Measurements from ENCODE around the gene PRPF6.
A peak's percentile ranks its signal among the peaks of the same experiment; 100 is the strongest.

The PRPF6 gene, protein sequence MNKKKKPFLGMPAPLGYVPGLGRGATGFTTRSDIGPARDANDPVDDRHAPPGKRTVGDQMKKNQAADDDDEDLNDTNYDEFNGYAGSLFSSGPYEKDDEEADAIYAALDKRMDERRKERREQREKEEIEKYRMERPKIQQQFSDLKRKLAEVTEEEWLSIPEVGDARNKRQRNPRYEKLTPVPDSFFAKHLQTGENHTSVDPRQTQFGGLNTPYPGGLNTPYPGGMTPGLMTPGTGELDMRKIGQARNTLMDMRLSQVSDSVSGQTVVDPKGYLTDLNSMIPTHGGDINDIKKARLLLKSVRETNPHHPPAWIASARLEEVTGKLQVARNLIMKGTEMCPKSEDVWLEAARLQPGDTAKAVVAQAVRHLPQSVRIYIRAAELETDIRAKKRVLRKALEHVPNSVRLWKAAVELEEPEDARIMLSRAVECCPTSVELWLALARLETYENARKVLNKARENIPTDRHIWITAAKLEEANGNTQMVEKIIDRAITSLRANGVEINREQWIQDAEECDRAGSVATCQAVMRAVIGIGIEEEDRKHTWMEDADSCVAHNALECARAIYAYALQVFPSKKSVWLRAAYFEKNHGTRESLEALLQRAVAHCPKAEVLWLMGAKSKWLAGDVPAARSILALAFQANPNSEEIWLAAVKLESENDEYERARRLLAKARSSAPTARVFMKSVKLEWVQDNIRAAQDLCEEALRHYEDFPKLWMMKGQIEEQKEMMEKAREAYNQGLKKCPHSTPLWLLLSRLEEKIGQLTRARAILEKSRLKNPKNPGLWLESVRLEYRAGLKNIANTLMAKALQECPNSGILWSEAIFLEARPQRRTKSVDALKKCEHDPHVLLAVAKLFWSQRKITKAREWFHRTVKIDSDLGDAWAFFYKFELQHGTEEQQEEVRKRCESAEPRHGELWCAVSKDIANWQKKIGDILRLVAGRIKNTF

DNA sequence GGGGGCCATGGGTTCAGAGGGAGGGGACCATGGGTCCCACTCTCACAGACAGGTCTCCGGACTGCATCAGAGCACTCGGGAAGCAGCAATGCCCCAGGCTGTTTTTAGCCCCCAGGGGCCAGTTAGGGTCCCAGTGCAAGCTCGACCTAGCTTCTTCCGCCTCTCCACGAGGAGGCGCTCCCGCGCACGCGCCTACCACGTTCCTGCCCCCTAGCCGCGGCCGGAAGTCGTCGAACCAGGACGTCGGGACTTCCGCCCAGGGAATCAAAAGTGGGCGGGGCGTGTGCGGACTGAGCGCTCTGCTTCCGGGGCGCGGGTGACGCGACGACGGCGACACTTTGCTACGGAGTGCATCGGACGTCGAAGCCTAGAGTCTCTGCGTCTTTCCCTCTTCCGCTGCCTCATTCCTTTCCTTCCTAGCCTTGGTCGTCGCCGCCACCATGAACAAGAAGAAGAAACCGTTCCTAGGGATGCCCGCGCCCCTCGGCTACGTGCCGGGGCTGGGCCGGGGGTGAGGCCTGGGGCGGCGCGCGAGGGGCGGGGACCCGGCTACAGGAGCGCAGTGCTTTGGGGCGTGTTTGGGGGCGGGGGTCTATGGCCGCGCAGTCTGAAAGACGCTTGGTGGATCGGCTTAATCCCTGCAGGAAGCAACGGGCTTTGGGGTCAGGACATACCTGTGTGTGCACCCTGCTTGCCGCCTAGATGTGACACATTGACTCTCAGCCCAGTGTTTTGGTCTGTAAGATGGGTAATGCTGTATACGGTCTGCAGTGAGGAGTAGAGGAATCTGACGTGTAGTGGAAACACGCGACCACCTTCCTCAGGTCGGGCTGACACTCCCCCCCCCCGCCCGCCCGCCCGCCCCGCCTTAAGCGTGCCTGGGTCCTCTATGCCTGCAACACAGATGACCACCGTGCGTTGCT is at the start of gene PRPF6:
PRPF6 (plus strand) TSS at position 327 of the 923 bp plus-strand sequence; CDS start at position 441, 114 bp downstream.
- peak; percentile 91 for DNase-seq (ENCODE audit: low read depth)

DNA sequence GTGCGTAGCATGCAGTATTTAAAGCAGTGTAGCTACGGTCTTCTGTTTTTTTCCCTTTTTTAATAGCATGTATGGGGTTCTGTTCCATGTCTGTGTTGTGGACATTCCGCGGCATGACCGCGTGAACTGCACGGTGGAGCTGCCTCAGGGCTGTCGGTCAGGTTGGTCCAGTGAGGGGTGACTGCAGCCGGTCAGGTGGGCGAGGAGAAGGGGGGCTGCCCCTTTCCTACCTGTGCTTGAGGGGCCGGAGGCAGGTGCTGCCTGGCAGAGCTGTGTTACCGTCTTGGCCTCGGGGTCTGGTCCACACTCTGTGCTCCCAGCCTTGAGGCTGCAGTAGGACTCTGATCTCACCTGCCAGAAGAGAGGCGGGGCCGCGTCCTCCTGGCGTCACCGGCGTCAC is 49.2 kb upstream of the PRPF6 start:
- no peak for DNase-seq (ENCODE audit: low read depth)

DNA sequence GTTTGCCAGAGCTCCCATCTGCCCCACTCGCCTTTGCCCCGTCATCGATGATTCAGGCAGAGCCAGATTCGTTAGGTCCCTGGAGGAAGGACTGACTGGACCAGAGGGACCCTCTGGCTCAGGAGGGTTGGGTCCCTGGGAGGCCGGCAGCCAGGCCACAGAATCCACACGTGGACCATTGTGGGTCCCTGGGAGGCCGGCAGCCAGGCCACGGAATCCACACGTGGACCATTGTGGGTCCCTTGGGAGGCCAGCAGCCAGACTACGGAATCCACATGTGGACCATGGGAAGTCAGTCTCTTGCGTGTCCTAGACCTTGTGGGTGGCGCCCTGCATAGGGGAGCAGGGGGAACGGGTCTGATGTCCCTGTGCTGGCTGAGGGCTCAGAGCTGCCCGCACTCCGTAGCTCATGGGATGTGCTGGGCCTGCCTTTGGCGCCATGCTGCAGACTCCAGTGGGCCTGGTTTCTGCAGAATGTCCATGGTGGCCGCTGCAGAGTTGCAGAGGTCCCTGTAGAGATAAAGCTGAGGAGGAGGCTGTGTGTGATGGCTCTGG is 48.2 kb upstream of the PRPF6 start:
- DNase-seq (ENCODE audit: low read depth) = no peak

DNA sequence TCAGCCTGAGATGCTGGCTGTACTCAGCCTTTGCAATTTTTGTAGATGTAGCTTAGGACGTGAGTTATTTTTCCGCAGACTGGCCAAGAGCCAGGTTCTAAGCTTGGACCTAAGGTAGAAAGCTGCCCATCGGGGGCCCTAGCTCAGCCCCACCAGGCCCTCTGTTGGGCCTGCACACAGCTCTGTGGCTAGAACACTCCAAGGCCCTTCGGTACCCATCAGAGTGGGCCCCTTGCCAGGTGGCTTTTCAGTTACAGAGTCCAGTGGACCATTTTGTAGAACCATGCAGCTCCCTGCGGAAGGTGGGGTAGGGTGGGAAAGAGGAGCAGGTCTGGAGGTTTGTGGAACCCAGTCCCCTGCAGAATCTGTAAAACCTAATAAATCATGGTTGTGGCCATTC is 47.3 kb upstream of the PRPF6 start:
- DNase-seq (ENCODE audit: low read depth) = no peak

DNA sequence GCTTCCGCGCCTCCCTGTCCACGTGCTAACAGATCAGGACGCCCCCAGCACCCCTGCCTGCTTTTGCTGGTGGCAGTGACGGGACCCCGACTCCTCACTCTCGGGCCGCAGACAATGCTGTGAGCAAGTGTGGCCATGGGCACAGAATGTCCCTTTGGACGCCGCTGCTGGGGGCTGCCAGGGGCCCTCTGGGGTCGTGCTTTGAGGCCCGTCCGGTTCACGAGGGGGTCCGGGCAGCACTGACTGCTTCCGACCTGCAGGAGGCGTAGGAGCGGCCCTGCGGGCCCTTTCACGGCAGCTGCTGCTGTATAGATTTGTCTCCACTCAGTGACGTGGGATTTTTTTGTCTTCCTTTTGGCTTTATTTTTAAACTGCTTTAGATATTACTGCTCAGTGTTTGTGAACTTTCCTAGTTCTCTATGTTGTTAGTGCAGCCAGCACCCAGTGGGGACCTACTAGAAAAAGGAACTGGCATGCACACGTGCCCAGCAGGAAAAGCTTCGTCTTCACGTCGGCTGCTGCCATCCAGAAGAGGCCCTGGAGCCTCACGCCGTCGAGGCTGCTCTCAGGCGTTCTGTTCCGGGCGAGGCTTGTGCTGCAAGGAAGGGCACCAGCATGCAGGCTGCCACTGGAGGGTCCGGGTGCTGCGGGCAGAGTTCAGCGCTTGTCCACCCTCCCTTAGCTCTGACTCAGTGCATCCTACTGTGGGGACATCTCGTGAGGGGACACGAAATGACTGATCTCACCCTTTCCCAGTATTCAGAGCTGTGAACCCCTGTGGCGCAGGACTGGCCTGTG is 46.5 kb upstream of the PRPF6 start:
- DNase-seq (ENCODE audit: low read depth) = no peak

DNA sequence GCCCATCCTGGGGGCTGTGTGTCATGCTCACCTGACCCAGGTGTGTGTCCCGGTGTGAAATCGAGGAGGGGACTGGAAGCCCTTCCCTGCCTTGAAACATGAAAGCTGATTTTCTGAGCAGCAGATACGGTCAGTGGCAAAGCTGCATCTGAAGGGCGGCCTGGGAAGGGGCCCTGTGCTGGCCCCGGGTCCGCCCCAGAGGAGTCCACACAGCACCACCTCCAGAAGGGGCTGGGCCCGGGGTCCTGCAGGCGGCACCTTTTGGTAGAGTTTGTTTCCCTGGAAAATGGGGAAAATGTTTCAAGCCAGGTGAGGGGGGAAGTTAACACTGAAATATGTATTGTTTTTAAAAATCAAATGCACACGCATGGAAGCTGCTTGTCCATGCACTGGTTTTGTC is 45.5 kb upstream of the PRPF6 start:
- no peak for DNase-seq (ENCODE audit: low read depth)

DNA sequence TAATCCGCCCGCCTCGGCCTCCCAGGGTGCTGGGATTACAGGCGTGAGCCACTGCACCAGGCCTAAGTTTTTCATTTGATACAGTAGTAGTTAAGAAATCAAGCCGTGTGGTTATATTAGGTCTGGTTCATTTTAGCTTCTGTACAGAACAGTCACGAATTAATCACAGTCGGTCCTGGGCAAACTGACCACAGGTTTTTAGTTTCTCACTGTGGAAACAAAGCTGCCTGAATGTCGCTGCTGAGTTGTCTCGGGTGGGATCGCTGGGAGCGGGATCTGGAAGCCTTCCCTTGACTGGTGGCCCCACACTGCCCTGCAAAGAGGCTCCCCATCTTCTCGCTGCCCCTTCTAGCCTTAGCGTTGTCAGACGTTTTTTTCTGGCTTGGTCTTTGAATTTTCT is 43.3 kb upstream of the PRPF6 start:
- DNase-seq (ENCODE audit: low read depth) = no peak

DNA sequence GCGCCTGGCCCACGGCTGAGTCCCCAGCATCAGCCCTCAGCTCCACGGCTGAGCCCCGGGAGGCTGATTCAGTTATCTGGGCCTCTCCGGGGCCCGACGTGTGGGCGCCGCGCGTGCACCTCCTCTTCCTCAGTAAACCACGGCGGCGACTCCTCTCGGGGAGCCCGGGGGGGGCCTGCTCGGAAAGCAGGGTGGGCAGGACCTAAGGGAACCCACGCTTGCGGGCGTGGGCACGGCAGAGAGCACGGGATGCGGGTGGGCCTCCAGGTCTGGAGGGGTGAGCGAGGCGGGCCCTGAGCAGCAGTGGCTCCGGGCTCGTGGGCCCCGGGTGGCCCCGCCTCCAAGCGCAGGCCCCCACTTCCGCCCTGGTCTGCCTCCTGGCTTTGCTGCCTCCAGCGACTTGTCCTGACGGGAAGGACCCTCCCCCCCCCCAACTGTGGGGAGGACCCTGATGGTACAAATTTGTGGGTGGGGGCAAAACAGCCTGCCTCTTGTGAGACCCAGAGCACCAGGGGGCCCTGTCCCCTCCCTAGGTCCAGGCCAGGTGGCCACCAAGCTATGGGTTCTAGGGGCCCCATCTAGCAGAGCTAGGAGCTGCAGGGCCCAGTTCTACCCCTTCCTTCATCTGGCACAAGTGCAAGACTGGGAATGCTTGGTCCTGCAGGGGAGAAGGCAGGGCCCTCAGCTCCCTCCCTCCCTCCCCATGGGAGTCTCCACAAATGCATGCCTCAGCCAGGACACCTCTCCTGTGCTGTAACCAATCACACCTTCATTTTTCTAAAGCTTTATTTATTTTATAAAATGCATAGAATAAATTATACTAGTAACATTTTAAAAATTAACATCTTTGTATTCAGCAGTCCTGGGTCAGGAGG is 41.6 kb upstream of the PRPF6 start:
- no peak for DNase-seq (ENCODE audit: low read depth)

DNA sequence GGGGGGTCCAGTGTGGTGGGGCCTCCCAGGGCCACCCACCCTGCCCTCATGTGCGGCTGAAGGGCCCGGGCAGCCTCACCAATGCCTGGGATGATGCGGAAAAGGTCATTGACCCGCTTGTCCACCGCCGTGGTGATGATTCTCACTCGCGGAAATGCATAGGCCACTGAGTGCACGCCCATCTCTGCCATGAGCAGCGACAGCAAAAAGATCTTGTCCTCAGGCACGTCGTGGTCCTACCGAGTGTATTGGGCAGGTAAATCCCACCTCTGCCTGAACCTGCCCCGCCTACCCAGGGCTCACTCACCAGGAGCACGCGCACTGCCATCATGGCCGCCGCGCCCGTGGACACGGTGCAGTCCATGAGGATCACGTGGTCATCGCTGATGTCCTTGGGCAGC is 40.9 kb upstream of the PRPF6 start:
- no peak for DNase-seq (ENCODE audit: low read depth)

DNA sequence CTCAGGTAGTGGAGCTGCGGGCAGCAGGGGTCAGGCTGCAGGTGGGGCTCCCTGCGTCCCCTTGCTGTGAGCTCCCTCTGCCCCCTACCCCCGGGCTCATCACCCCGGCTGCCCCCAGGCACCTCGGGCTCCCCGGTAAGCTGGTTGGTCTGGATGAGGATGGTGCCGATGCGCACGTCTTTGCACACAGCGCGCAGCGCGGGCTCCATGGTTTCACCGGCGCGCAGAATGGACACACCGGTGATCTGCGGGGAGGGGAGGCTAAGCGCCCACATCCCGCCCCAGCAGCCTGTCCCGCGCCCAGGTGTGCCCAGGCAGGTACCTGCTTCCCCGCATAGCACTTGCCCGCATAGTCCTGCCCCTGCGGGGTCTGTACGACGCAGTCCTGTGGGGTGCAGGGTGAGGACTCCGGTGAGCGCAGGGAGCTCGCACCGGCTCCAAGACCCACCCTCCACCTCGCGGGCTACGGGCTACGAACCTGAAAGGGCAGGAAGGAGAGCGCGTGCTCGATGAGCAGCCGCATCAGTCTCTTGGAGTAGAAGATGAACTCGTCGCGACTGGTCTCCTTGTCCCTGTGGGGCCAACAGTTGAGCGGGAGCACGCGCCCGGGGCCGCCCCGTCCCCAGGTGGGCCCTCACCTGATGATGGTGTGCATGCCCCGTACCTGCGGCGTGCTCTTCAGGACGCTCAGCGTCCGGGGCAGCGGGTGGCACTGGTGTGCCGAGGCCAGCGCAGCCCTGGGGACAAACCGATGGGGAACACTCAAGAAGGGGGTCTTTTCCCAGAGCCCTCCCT is 40.3 kb upstream of the PRPF6 start:
- DNase-seq (ENCODE audit: low read depth) = no peak

DNA sequence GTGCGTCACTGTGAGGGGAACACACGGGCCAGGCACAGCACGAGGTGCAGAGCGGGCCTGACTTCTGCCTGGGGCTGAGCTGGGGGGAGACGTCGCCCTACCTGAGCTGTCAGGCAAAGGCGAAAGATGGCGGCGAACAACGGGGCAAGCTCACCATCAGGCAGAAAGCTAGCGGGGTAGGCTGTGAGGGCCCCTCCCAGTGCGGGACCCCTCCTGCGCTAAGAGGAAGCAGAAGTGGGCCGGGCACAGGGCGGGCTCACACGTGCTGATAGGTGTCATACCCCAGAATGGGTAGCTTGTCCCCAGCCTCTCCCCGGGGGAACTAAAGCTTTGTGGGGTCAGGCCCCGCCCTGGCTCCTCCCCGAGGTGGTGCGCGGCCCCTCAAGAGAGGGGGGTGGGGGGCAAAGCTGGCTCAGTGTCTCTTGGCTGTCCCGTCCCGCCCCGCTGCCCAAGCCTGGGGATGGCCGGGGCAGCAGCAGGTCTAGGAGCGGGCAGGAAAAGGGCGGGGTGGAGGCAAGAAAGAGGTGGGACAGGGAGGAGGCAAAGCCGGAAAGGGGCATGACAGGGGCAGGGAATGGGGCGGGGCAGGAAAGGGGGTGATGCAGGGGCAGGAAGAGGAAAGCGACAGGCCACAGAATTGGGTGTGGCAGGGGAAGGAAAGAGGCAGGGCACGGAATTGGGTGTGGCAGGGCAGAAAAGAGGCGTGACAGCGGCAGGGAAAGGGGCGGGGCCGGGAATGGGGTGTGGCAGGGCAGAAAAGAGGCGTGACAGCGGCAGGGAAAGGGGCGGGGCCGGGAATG is 39.5 kb upstream of the PRPF6 start:
- peak; percentile 69 for DNase-seq (ENCODE audit: low read depth)

DNA sequence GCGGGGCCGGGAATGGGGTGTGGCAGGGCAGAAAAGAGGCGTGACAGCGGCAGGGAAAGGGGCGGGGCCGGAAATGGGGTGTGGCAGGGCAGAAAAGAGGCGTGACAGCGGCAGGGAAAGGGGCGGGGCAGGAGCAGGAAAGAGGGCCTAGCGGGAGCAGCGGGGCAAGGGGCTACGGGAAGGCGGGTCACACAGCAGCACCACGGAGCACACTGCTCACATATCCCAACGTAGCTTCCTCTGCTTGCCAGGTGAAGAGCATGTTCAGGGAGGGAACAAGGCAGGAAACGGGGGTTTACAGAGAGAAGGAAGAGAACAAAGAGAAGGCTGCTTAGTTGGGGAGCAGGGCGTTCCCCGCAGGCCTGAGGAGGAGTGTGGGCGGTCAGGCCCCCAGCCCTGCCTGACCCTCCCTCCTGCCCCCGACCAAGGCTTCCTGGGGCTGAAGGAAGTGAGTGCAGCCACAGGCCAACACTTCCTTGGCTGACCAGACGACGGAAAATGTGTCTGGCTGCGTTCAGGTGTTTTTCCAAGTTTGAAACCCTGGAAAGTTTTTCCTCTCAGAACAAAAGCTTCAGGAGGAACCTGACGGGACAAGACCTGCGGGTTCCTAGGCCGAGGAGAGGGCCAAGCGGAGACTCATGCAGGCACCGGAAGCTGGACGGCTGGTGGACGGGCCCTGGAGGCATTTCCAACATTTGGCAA is 38.5 kb upstream of the PRPF6 start:
- no peak for DNase-seq (ENCODE audit: low read depth)

DNA sequence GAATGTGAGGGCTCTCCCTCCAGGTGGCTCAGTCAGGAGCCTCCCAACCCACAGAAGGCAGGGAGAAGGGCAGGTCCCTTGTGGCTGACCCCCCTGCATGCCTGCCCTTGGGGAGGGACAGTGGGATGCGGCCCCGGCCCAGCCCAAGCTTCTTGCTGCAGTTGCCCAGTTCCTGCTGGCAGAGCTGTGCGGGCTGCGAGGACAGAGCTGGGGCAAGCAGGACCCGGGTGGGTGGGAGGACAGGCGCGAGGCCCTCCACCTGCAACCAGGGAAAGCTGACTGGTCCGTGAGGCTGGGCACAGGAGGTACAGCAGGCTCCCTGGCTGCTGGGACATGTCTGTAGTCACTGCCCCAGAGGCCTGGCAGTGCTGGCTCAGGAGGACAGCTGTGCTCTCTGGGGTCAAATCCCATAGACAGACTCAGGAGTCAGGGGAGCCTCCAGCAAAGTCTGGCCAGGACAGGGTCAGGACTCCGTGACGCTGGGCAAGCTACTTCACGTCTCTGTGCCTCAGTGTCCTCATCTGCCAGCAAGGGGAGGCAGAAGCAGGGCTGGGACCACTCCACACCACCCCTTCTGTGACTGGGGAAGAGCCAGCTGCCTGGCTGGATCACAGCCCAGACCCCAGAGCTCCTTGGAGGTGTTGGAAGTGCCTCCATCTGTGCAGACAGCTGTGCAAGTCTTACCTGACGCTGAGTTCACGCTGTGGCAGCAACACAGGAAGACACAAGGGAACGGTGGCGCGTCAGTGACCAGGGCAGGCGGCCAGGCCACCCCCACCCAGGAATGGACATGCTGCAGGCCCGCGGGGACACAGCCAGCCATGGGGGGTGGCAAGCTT is 37.7 kb upstream of the PRPF6 start:
- DNase-seq (ENCODE audit: low read depth) = no peak

DNA sequence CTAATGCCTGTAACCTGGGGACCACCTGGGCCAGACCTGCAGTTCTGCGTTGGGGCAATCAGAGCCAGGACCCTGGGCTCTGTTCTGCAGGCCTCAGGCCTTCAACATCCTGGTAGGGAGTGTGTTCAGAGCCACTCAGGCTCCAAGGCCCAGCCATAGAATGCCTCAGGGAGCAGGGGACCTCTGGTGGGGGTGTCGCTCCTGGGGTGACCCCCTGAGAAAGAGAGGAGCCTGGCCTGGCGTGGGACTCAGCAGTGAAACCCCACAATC is 37.2 kb upstream of the PRPF6 start:
- no peak for DNase-seq (ENCODE audit: low read depth)

DNA sequence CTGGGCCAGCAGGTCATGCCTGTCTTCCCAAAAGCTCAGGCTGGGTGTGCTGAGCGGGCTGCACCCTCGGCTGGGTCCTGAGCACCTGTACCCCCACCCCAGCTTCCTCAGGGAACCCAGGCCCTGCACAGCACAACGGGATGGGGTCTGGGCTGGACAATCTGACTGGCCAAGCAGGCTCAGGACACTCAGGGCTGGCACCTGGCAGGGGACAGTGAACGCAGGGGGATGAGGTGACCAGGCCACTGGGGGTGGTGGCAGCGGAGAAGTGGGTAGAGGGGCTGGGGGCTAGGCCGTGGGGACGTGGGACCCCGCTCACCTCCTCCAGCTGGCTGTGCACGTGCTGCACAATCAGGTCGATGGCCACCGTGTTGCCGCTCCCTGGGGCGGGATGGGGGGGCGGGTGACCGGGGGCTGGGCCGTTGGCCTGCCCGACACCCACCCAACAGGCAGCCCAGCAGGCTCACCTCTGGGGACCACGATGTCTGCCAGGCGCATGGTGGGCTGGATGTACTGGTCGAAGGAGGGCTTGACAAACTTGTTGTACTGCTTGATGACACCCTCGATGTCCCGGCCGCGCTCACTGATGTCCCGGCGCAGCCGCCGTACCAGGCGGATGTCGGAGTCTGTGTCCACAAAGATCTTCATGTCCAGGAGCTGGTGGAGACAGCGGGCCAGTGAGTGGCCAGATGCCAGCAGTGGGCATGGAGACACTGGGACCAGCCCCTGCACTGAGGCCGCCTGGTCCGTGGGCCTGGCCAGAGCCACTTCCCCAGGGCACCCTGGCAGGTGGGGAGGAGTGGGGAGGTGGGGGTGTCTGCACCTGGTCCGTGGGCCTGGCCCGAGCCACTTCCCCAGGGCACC is 36.6 kb upstream of the PRPF6 start:
- no peak for DNase-seq (ENCODE audit: low read depth)
